ENCODE results near the gene SRPK3. TPM values are rescaled to one million over a fixed set of nuclear protein-coding genes. Genes with fewer than 3 reads are reported as not detected.

The SRPK3 gene
- total RNA-seq, 3 donors from 2014 or later = 0.55 to 4.6 (median 1.0) TPM

GRCh38 chrX:153782871-153783270 is 2.0 kb downstream of the SRPK3 start:
- intact Hi-C loops (cut with DNase I, micrococcal nuclease) = no loop called here

GRCh38 chrX:153783378-153784013 is 2.7 kb downstream of the SRPK3 start:
- no peak for TF ChIP-seq CTCF (IDR thresholded peaks at IDR 0.05)
- Histone ChIP-seq H3K4me1 (ENCODE audit: low read depth) (no peaks in the 10 kb centered on the region), H3K9me3 (no peaks in the 10 kb centered on the region), H3K4me3 (no peak overlapping the region), H3K36me3 (ENCODE audit: low read depth) (no peaks in the 10 kb centered on the region)
- intact Hi-C loops (cut with DNase I, micrococcal nuclease) = no loop called here
- ATAC-seq (no peak), DNase-seq (no peak)

More at GRCh38 chrX:153782871-153783270, 2.0 kb downstream of the SRPK3 start:
- TF ChIP-seq CTCF (IDR thresholded peaks at IDR 0.05) = no peak
- DNase-seq = no peak
- no peaks in the 10 kb centered on the region for H3K9me3 ChIP-seq
- H3K4me1 ChIP-seq (ENCODE audit: low read depth) = no peaks in the 10 kb centered on the region
- ATAC-seq = no peak
- H3K4me3 ChIP-seq = no peak overlapping the region
- H3K36me3 ChIP-seq (ENCODE audit: low read depth) = no peaks in the 10 kb centered on the region

GRCh38 chrX:153784325-153784967 is 3.6 kb downstream of the SRPK3 start:
- Histone ChIP-seq H3K4me1 (ENCODE audit: low read depth) (no peaks in the 10 kb centered on the region), H3K4me3 (no peak overlapping the region), H3K36me3 (ENCODE audit: low read depth) (no peaks in the 10 kb centered on the region), H3K9me3 (no peaks in the 10 kb centered on the region)
- TF ChIP-seq CTCF (IDR thresholded peaks at IDR 0.05) = no peak
- ATAC-seq (no peak), DNase-seq (no peak)
- intact Hi-C loops (cut with DNase I, micrococcal nuclease) = no loop called here

GRCh38 chrX:153786669-153787068 is 5.8 kb downstream of the SRPK3 start:
- Histone ChIP-seq H3K36me3 (ENCODE audit: low read depth) (no peaks in the 10 kb centered on the region), H3K9me3 (no peaks in the 10 kb centered on the region), H3K4me1 (ENCODE audit: low read depth) (no peaks in the 10 kb centered on the region), H3K4me3 (no peak overlapping the region)
- ATAC-seq (no peak), DNase-seq (no peak)
- no peak for TF ChIP-seq CTCF (IDR thresholded peaks at IDR 0.05)
- intact Hi-C loops (cut with DNase I, micrococcal nuclease) = no loop called here

GRCh38 chrX:153789654-153790053 is 8.8 kb downstream of the SRPK3 start:
- no peak overlapping the region for H3K4me3 ChIP-seq
- H3K36me3 ChIP-seq (ENCODE audit: low read depth) = no peaks in the 10 kb centered on the region
- H3K9me3 ChIP-seq = no peaks in the 10 kb centered on the region
- intact Hi-C loops (cut with DNase I, micrococcal nuclease) = no loop called here
- DNase-seq = no peak
- peaks cover 3% of the 10 kb centered on the region for H3K4me1 ChIP-seq (ENCODE audit: low read depth)
- TF ChIP-seq CTCF (IDR thresholded peaks at IDR 0.05) = no peak
- ATAC-seq = no peak

All from mucosa of descending colon (tissue), 3 donors.